ENCODE results near the gene PLVAP.

DNA sequence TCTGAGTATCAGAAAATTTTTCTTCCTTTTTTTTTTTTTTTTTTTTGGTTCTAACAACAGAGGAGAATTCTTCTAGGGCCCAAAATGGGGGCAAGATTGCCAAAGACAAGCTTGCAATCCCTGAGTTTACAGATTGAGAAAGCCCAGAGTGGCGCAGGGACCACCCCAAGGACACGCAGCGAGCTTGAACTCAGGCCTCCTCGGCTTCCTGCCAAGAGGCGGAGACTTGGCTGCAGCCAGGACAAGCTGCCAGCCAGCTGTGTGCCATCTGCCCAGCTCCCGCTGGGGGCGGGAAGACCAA, 72.0 kb downstream of the PLVAP start:
- no peak for TF ChIP-seq CTCF (IDR thresholded peaks at IDR 0.05; ENCODE audit: low read depth, low read length)
- no peak; the same call in 1 of the 2 replicates for TF ChIP-seq MYC (IDR thresholded peaks at IDR 0.05; ENCODE audit: low read depth, low read length)
- TF ChIP-seq POLR2A (IDR thresholded peaks at IDR 0.05; ENCODE audit: extremely low read depth, insufficient read length): no peak
